DOHH2 (cell line): ENCODE data around the gene WWOX.

ENCODE experiments used
- EZH2phosphoT487 ChIP-seq: fragments of 200-600 bp; sonication (generic); IDR thresholded peaks from 2 replicates; pipeline ENCODE4 v1.6.1; 2017; ENCODE audit warnings: borderline replicate concordance, mild to moderate bottlenecking, antibody characterized with exemption, low read length, moderate library complexity, mixed read lengths
- TF ChIP-seq, protein P1 (sequence below): fragments of 200-600 bp; sonication (generic); IDR thresholded peaks from one replicate; pipeline ENCODE4 v1.5.1; 2014; ENCODE audit warnings: antibody characterized with exemption, mild to moderate bottlenecking, low read depth, low read length; ENCODE audit not compliant: poor library complexity, severe bottlenecking

DNA sequence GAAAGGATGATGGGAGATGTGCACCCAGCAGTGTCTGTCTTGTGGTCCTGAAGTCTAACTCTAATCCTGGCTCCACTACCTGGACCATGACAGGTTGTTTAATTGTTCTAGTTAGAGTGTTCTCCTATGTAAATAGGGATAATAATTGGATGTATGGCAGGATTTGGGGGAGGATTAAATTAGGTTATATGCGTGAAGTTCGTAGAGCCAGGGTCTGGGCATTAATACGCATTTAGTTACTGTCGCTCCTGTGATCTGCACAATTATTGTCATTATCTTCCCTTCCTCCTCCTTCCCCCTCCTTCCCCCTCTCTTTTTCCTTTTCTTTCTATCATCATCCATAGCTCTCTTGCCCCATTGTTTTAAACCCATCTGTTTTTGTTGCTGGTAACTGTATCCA, 210.3 kb downstream of the WWOX start:
- TF ChIP-seq, protein P1, sequence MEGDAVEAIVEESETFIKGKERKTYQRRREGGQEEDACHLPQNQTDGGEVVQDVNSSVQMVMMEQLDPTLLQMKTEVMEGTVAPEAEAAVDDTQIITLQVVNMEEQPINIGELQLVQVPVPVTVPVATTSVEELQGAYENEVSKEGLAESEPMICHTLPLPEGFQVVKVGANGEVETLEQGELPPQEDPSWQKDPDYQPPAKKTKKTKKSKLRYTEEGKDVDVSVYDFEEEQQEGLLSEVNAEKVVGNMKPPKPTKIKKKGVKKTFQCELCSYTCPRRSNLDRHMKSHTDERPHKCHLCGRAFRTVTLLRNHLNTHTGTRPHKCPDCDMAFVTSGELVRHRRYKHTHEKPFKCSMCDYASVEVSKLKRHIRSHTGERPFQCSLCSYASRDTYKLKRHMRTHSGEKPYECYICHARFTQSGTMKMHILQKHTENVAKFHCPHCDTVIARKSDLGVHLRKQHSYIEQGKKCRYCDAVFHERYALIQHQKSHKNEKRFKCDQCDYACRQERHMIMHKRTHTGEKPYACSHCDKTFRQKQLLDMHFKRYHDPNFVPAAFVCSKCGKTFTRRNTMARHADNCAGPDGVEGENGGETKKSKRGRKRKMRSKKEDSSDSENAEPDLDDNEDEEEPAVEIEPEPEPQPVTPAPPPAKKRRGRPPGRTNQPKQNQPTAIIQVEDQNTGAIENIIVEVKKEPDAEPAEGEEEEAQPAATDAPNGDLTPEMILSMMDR, result no peak
- no peak for TF ChIP-seq EZH2phosphoT487
